K562 (cell line): ENCODE measurements around the gene STAMBPL1. TPM values are rescaled to one million over a fixed set of nuclear protein-coding genes. Genes with fewer than 3 reads are reported as not detected.

Source experiments
- ATAC-seq: fragments of 200-7000 bp; cut with Tn5 transposase; 3 replicates; pipeline ENCODE4 v1.9.1; 2020; ENCODE audit warnings: moderate library complexity
- BruUV-seq: library from RNA; stranded (reverse); fragments of 400-500 nt; replicated peaks from 2 replicates; lab custom pipeline; 2021; lab: Mats Ljungman, UMichigan
- CTCF ChIA-PET: fragments of 300-600 bp; formaldehyde crosslinking; extraction: SDS; loops from one replicate; lab custom pipeline; 2021; ENCODE audit warnings: low intra/inter-chr PET ratio; lab: Yijun Ruan, JAX
- POLR2A ChIA-PET: fragments of 300-600, 350-650 bp; sonication (Branson Sonifier 250); formaldehyde crosslinking; extraction: SDS; loops from one replicate; lab custom pipeline; 2021; ENCODE audit warnings: antibody characterized with exemption, inconsistent platforms; lab: Yijun Ruan, JAX
- DNase-seq, 4 experiments: peaks; one replicate each; pipeline versions ENCODE4 v3.0.0 to v3.0.0-alpha.2; 2011 to 2018; ENCODE audit warnings: low spot score in 3 of 4, mixed read lengths in 3 of 4; ENCODE audit errors: extremely low read depth in 1 of 4
- FAIRE-seq: peaks from 2 replicates; lab custom pipeline; 2011; peaks lifted over from hg19 to GRCh38; lab: Jason Lieb, UNC
- H2AFZ ChIP-seq: 2 replicates; pipeline ENCODE4 v1.6.0; 2011; ENCODE audit warnings: low read depth, low read length, control low read depth, inconsistent platforms
- H3K27ac ChIP-seq: fragments of 200-600 bp; 3 replicates; pipeline ENCODE4 v1.8.0; 2011; ENCODE audit warnings: low read depth, mild to moderate bottlenecking, control low read depth, inconsistent platforms, low read length, moderate library complexity, mixed read lengths; ENCODE audit errors: extremely low read depth
- H3K27me3 ChIP-seq, 2 experiments: fragments of 300-600 bp in 1 of 2; 2 replicates in 1 of 2; 3 replicates in 1 of 2; pipeline versions ENCODE4 v1.6.0 to v1.8.0; 2011; ENCODE audit warnings: inconsistent platforms in 2 of 2, low read length in 2 of 2, mild to moderate bottlenecking in 1 of 2, mixed read lengths in 1 of 2, moderate library complexity in 1 of 2; ENCODE audit not compliant: control insufficient read depth in 2 of 2, insufficient read depth in 2 of 2
- H3K36me3 ChIP-seq: fragments of 300-600 bp; 3 replicates; pipeline ENCODE4 v1.8.0; 2011; ENCODE audit warnings: mild to moderate bottlenecking, low read length, inconsistent platforms; ENCODE audit not compliant: control insufficient read depth, insufficient read depth
- H3K4me1 ChIP-seq, 2 experiments: fragments of 200-600 bp in 1 of 2; replicated peaks in 1 of 2; 2 replicates in 1 of 2; 3 replicates in 1 of 2; pipeline versions ENCODE4 v1.5.1 to v1.8.0; 2011; ENCODE audit warnings: inconsistent platforms in 2 of 2, low read length in 2 of 2, mild to moderate bottlenecking in 1 of 2, mixed read lengths in 1 of 2, moderate library complexity in 1 of 2; ENCODE audit not compliant: control insufficient read depth in 2 of 2, insufficient read depth in 2 of 2
- H3K4me2 ChIP-seq: 2 replicates; pipeline ENCODE4 v1.6.1; 2011; ENCODE audit warnings: low read length, control low read depth, inconsistent platforms, mixed read lengths; ENCODE audit not compliant: insufficient read depth
- H3K4me3 ChIP-seq: fragments of 200-600 bp; sonication (generic), shearing (Covaris generic); 2 replicates; pipeline ENCODE4 v1.5.1; 2016; ENCODE audit warnings: control low read depth, inconsistent platforms
- H3K79me2 ChIP-seq: fragments of 200-600 bp; 3 replicates; pipeline ENCODE4 v1.8.0; 2011; ENCODE audit warnings: low read length, inconsistent platforms; ENCODE audit not compliant: control insufficient read depth, insufficient read depth
- H3K9ac ChIP-seq, 2 experiments: 2 replicates each; pipeline versions ENCODE4 v1.6.0 to v1.6.1; 2011; ENCODE audit warnings: low read depth in 2 of 2, low read length in 2 of 2, control low read depth in 1 of 2, inconsistent platforms in 1 of 2, mild to moderate bottlenecking in 1 of 2, mixed read lengths in 1 of 2; ENCODE audit not compliant: insufficient read depth in 1 of 2
- H3K9me1 ChIP-seq: one replicate; pipeline ENCODE4 v1.6.0; 2011; ENCODE audit warnings: inconsistent platforms, mild to moderate bottlenecking, low read length, moderate library complexity; ENCODE audit not compliant: control insufficient read depth, insufficient read depth
- H3K9me3 ChIP-seq: replicated peaks from 2 replicates; pipeline ENCODE4 v1.5.1; 2011; ENCODE audit warnings: low read depth, low read length, inconsistent platforms; ENCODE audit not compliant: control insufficient read depth, insufficient read depth
- H4K20me1 ChIP-seq: replicated peaks from 2 replicates; pipeline ENCODE4 v1.6.1; 2011; ENCODE audit warnings: low read length, inconsistent platforms, mixed read lengths; ENCODE audit not compliant: control insufficient read depth, insufficient read depth
- EP300 ChIP-seq: IDR thresholded peaks from 2 replicates; pipeline ENCODE4 v1.6.1; 2012; ENCODE audit warnings: low read length, improper control_type of control experiment
- MCM5 ChIP-seq: fragments of 450-650 bp; IDR thresholded peaks from 2 replicates; pipeline ENCODE4 v1.6.1; 2016; ENCODE audit warnings: low read depth
- MYBL2 ChIP-seq, 2 experiments: fragments of 450-650 bp in 1 of 2; sonication (generic) in 1 of 2; formaldehyde crosslinking in 1 of 2; IDR thresholded peaks; 2 replicates each; pipeline versions ENCODE4 v1.6.1 to v1.8.1; 2017 to 2022; ENCODE audit warnings: borderline replicate concordance in 1 of 2, inconsistent platforms in 1 of 2, low read depth in 1 of 2, mild to moderate bottlenecking in 1 of 2, missing genetic modification reagents in 1 of 2, moderate library complexity in 1 of 2
- NFRKB ChIP-seq: fragments of 450-650 bp; IDR thresholded peaks from 2 replicates; pipeline ENCODE4 v1.6.1; 2016; ENCODE audit warnings: low read depth
- SMAD4 ChIP-seq: fragments of 250-450 bp; sonication (Bioruptor Pico); conservative IDR thresholded peaks from 2 replicates; pipeline ENCODE4 v1.8.0; 2021; ENCODE audit warnings: inconsistent platforms, mild to moderate bottlenecking, moderate library complexity
- WGBS: fragments of 100-300 bp; shearing (Covaris generic); methylation state at CpG from one replicate; pipeline ENCODE4 v1.1.6; 2016; ENCODE audit warnings: low coverage, mixed read lengths; ENCODE audit not compliant: insufficient coverage; ENCODE audit errors: missing lambda C conversion rate; 5-methylcytosine and 5-hydroxymethylcytosine counted together
- in situ Hi-C: fragments of 300-500 bp; cut with MboI; formaldehyde crosslinking; loops from 4 replicates; pipeline ENCODE4 v1.15.0; 2018; ENCODE audit warnings: inconsistent platforms, mixed read lengths
- intact Hi-C: fragments of 100-400 bp; cut with micrococcal nuclease; formaldehyde crosslinking; loops from 2 replicates; pipeline ENCODE4 v1.14.2; 2022
- polyA plus RNA-seq, 8 experiments: library from polyadenylated mRNA; depleted of rRNA in 4 of 8; stranded (reverse) in 5 of 8; unstranded in 3 of 8; fragments of >200 nt; fragmentation: Nextera tagmentation in 2 of 8; fragmentation: Illumina TruSeq in 1 of 8; extraction: Ambion mirVana in 2 of 8; extraction: Trizol in 1 of 8; gene quantifications; 2 replicates each; pipeline versions ENCODE4 v1.2.1 to v1.2.3, GENCODE V29; 2011 to 2014; ENCODE audit warnings: inconsistent platforms in 1 of 8, missing spikeins in 1 of 8
- total RNA-seq, 7 experiments: library from RNA; depleted of rRNA in 6 of 7; stranded (reverse); fragments of >200 nt in 6 of 7; fragmentation: Illumina TruSeq in 2 of 7; extraction: Trizol in 2 of 7; gene quantifications; 2 replicates each; pipeline versions ENCODE4 v1.2.1 to v1.2.3, GENCODE V29; 2011 to 2021; ENCODE audit warnings: low replicate concordance in 1 of 7
- TF ChIP-seq, protein P1 (sequence below): fragments of 450-650 bp; IDR thresholded peaks from 2 replicates; pipeline ENCODE4 v1.6.1; 2017; ENCODE audit warnings: antibody characterized with exemption, mild to moderate bottlenecking
- TF ChIP-seq, protein P2 (sequence below): fragments of 250-450 bp; sonication (Bioruptor Pico); IDR thresholded peaks from 2 replicates; pipeline ENCODE4 v1.4.0; 2020; ENCODE audit warnings: borderline replicate concordance

STAMBPL1 gene
- total and polyA plus RNA-seq, 9 of the 15 experiments (the other 6 are each of a cell fraction or from before 2014, with no cell fraction given), result 0.09 TPM; not detected in 8

- FAIRE-seq, result no peak
- in situ Hi-C loops (no loop called here), intact Hi-C loops (loop anchor here (10.0 kb wide), 1 partner anchor 151 kb away; no protein-coding TSS in a partner anchor)
- H3K4me1 ChIP-seq, result no peaks in the 10 kb centered on the region
- H3K27ac ChIP-seq, result no peak overlapping the region
- ChIA-PET CTCF (no interaction called here), POLR2A (no interaction called here)
- BruUV-seq, result no TSS peak
- no peak for ATAC-seq
- H3K79me2 ChIP-seq, result no peaks in the 10 kb centered on the region
- H3K27me3 ChIP-seq, result no peaks in the 10 kb centered on the region
- no peak overlapping the region for H2AFZ ChIP-seq
- H3K4me3 ChIP-seq, result no peak overlapping the region
- no peaks in the 10 kb centered on the region for H3K9me3 ChIP-seq
- H3K9me1 ChIP-seq, result no peaks in the 10 kb centered on the region
- H3K36me3 ChIP-seq, result no peaks in the 10 kb centered on the region
- no peak overlapping the region for H3K9ac ChIP-seq
- TF ChIP-seq NFRKB, result no peak
- TF ChIP-seq MCM5, result no peak
- no peak for TF ChIP-seq EP300
- TF ChIP-seq, protein P1, sequence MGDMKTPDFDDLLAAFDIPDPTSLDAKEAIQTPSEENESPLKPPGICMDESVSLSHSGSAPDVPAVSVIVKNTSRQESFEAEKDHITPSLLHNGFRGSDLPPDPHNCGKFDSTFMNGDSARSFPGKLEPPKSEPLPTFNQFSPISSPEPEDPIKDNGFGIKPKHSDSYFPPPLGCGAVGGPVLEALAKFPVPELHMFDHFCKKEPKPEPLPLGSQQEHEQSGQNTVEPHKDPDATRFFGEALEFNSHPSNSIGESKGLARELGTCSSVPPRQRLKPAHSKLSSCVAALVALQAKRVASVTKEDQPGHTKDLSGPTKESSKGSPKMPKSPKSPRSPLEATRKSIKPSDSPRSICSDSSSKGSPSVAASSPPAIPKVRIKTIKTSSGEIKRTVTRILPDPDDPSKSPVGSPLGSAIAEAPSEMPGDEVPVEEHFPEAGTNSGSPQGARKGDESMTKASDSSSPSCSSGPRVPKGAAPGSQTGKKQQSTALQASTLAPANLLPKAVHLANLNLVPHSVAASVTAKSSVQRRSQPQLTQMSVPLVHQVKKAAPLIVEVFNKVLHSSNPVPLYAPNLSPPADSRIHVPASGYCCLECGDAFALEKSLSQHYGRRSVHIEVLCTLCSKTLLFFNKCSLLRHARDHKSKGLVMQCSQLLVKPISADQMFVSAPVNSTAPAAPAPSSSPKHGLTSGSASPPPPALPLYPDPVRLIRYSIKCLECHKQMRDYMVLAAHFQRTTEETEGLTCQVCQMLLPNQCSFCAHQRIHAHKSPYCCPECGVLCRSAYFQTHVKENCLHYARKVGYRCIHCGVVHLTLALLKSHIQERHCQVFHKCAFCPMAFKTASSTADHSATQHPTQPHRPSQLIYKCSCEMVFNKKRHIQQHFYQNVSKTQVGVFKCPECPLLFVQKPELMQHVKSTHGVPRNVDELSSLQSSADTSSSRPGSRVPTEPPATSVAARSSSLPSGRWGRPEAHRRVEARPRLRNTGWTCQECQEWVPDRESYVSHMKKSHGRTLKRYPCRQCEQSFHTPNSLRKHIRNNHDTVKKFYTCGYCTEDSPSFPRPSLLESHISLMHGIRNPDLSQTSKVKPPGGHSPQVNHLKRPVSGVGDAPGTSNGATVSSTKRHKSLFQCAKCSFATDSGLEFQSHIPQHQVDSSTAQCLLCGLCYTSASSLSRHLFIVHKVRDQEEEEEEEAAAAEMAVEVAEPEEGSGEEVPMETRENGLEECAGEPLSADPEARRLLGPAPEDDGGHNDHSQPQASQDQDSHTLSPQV, result no peak
- no peak for TF ChIP-seq MYBL2 (IDR thresholded peaks at IDR 0.05; ENCODE audit: low read depth)
- no peak for TF ChIP-seq MYBL2 (CRISPR knock-in tag; IDR thresholded peaks at IDR 0.05; ENCODE audit: borderline replicate concordance)
- TF ChIP-seq, protein P2, sequence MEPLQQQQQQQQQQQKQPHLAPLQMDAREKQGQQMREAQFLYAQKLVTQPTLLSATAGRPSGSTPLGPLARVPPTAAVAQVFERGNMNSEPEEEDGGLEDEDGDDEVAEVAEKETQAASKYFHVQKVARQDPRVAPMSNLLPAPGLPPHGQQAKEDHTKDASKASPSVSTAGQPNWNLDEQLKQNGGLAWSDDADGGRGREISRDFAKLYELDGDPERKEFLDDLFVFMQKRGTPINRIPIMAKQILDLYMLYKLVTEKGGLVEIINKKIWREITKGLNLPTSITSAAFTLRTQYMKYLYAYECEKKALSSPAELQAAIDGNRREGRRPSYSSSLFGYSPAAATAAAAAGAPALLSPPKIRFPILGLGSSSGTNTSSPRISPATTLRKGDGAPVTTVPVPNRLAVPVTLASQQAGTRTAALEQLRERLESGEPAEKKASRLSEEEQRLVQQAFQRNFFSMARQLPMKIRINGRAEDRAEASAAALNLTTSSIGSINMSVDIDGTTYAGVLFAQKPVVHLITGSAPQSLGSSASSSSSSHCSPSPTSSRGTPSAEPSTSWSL, result no peak
- no peak for TF ChIP-seq SMAD4 (CRISPR knock-in tag)
- TF ChIP-seq, all 486 proteins: peak for 0
- DNase-seq, result no peak
- Histone ChIP-seq H4K20me1 (no peaks in the 10 kb centered on the region), H3K4me2 (no peak overlapping the region)
- 0% methylated on average over 2 of the region's 2 CpGs for WGBS
Observed at GRCh38 chr10:88833723-88834122, 46.3 kb upstream of the STAMBPL1 start.
